Thoracic aorta (tissue), 2 donors: ENCODE measurements around the gene PARVB. TPM values are rescaled to one million over a fixed set of nuclear protein-coding genes. Genes with fewer than 3 reads are reported as not detected.

ENCODE experiments used
- ATAC-seq: fragments of 150-250 bp; one replicate; pipeline ENCODE4 v1.8.0; 2017; ENCODE audit warnings: low read depth; ENCODE audit not compliant: insufficient number of reproducible peaks, low FRiP score
- DNase-seq: peaks from one replicate; pipeline ENCODE4 v3.0.0-alpha.2; 2020; ENCODE audit warnings: low spot score
- H3K27ac ChIP-seq, 2 donors: fragments of 200-600 bp; sonication (generic); 1 replicate in 1 of 2; 2 replicates in 1 of 2; pipeline ENCODE4 v1.5.1; 2016; ENCODE audit warnings: mild to moderate bottlenecking in 2 of 2, moderate library complexity in 2 of 2
- H3K27me3 ChIP-seq: fragments of 200-600 bp; sonication (generic); replicated peaks from 2 replicates; pipeline ENCODE4 v1.6.0; 2016; ENCODE audit warnings: mild to moderate bottlenecking; ENCODE audit not compliant: insufficient read depth
- H3K36me3 ChIP-seq: fragments of 200-600 bp; sonication (generic); one replicate; pipeline ENCODE4 v1.5.1; 2016
- H3K4me1 ChIP-seq, 2 donors: fragments of 200-600 bp; sonication (generic); 1 replicate in 1 of 2; 2 replicates in 1 of 2; pipeline versions ENCODE4 v1.5.1 to v1.6.0; 2016; ENCODE audit warnings: low read depth in 2 of 2, mild to moderate bottlenecking in 1 of 2; ENCODE audit not compliant: control insufficient read depth in 1 of 2
- H3K4me3 ChIP-seq: fragments of 200-600 bp; sonication (generic); 2 replicates; pipeline ENCODE4 v1.5.1; 2016; ENCODE audit warnings: mild to moderate bottlenecking
- H3K9me3 ChIP-seq: fragments of 200-600 bp; sonication (generic); 2 replicates; pipeline ENCODE4 v1.5.1; 2016
- total RNA-seq, 2 donors: library from RNA; depleted of rRNA; stranded (reverse); fragments of >200 nt; gene quantifications; one replicate each; pipeline versions ENCODE4 v1.1.0 to v1.2.3, GENCODE V29; 2016
- TF ChIP-seq, protein P1 (sequence below): fragments of 200-600 bp; sonication (generic); IDR thresholded peaks from one replicate; pipeline ENCODE4 v1.5.1; 2019; ENCODE audit warnings: antibody characterized with exemption

The PARVB gene
- total RNA-seq, 2 donors from 2014 or later = 15.3 to 17.2 TPM

DNA sequence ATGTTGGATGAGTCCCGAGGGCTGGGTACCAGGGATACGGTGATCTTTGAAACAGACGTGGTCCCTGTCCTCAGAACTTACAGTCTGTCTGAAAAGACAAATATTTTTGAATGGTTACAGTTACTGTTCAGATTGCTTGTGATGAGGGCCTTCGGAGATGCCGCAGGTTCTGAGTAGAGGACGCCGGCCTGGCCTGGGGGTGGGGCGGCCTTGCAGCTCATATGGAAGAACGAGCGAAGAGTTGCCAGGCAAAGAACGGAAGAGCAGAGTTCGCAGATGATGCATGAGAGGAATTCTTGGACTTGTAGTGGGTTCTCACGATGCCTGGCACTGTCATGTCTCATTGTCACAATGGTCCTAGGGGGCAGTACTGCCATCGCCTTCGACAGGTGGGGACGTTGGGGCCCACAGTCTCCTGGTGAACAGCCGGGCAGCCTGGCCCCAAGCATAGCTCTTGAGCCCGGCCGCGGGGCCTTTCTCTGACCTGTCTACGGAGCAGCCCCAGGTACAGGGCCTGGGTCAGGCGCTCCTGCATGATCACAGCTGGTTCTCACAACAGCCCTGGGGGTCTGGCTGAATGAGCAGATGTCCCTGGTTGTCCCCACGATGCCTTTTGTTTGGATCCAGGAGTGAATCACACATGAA lies 95.7 kb downstream of the PARVB start:
- no peak for DNase-seq
- Histone ChIP-seq H3K4me1 (no peaks in the 10 kb centered on the region), H3K27ac (no peak overlapping the region), H3K36me3 (no peaks in the 10 kb centered on the region), H3K27me3 (no peaks in the 10 kb centered on the region), H3K4me3 (no peak overlapping the region), H3K9me3 (no peaks in the 10 kb centered on the region)
- ATAC-seq = no peak
- TF ChIP-seq, protein P1, sequence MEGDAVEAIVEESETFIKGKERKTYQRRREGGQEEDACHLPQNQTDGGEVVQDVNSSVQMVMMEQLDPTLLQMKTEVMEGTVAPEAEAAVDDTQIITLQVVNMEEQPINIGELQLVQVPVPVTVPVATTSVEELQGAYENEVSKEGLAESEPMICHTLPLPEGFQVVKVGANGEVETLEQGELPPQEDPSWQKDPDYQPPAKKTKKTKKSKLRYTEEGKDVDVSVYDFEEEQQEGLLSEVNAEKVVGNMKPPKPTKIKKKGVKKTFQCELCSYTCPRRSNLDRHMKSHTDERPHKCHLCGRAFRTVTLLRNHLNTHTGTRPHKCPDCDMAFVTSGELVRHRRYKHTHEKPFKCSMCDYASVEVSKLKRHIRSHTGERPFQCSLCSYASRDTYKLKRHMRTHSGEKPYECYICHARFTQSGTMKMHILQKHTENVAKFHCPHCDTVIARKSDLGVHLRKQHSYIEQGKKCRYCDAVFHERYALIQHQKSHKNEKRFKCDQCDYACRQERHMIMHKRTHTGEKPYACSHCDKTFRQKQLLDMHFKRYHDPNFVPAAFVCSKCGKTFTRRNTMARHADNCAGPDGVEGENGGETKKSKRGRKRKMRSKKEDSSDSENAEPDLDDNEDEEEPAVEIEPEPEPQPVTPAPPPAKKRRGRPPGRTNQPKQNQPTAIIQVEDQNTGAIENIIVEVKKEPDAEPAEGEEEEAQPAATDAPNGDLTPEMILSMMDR = no peak

DNA sequence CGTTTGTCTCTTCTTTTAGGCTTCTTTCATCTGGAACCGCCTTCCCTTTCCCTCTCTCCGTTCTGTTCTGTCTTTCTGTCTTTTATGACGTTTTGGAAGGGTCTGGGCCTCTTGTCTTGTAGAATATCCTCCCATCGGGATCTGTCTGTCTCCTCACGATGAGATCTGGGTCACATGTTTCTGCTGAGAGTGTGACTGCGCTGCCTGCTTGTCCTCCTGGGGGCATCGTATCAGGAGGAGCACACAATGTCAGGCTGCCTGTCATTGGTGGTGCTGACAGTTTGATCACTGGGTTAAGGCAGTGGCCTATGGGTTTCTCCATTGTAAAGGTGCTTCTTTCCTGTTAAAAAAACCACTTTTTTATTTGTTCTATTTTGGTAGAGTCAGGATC lies 96.2 kb downstream of the PARVB start:
- Histone ChIP-seq H3K4me3 (no peak overlapping the region), H3K36me3 (no peaks in the 10 kb centered on the region), H3K27me3 (no peaks in the 10 kb centered on the region), H3K9me3 (no peaks in the 10 kb centered on the region), H3K4me1 (no peaks in the 10 kb centered on the region), H3K27ac (no peak overlapping the region)
- DNase-seq = no peak
- no peak for ATAC-seq
- TF ChIP-seq, protein P1 = no peak

DNA sequence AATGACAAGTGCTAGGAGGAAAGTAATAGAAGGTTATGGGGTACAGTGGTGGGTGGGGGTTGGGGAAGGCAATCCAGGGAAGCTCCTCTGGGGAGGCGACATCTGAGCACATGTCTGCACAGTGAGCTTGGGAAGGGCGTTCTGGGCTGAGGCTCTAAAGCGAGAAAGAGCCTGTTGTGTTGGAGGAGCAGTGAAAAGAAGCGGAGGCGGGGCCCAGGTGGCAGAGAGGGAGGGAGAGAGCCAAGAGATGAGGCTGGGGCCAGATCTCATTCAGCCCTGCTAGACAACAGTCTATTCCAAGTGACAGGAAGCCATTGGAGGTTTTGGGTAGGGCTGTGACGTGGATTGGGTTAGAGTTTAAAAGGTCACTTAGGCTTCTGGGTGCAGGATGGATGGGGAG lies 101.3 kb downstream of the PARVB start:
- no peaks in the 10 kb centered on the region for H3K36me3 ChIP-seq
- H3K27me3 ChIP-seq = no peaks in the 10 kb centered on the region
- ATAC-seq (no peak), DNase-seq (no peak)
- H3K9me3 ChIP-seq = peaks cover 6% of the 10 kb centered on the region
- no peak overlapping the region for H3K27ac ChIP-seq
- no peaks in the 10 kb centered on the region for H3K4me1 ChIP-seq
- TF ChIP-seq, protein P1 = no peak
- no peak overlapping the region for H3K4me3 ChIP-seq

DNA sequence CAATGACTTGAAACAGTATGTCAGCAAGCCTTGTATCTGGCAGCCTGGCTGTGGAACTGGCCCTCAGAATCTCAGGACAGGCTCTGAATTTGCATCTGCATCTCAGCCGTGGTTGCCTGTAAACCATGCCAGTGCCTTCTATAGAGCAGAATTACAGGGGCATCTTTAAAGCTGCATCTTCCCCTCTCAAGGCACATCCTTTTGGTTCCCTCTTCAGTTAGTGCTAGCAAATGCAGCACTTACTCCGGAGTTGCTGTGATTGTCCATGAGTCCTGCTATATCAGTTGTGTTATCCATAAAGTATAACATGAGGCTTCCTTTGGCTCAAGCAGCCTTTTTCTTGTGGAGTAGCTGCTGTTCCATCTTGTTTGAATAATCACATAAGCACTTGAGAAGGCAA lies 102.7 kb downstream of the PARVB start:
- TF ChIP-seq, protein P1 = no peak
- no peaks in the 10 kb centered on the region for H3K27me3 ChIP-seq
- no peak for DNase-seq

DNA sequence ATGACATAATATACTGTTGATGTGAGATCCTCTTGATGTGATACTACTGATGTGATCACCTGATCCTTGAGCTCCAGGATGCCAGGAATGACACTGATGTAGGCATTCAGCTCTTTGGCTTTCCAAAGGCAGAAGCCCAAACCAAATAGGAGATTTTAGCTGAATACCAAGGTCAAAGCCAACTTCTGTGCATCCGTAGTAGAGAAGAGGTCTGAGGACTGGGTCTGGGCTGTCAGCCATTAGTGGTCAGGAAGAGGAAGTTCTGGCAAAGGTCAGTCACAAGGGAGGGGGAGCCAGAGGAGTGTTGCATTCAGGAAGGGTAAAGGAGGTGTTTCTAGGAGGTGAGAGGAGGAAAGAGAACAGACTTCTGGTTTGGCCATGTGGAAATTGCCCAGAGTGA lies 103.3 kb downstream of the PARVB start:
- DNase-seq = no peak
- H3K4me1 ChIP-seq = no peaks in the 10 kb centered on the region
- H3K27ac ChIP-seq = no peak overlapping the region
- no peak overlapping the region for H3K4me3 ChIP-seq
- no peaks in the 10 kb centered on the region for H3K27me3 ChIP-seq
- TF ChIP-seq, protein P1 = no peak
- no peak for ATAC-seq
- peaks cover 6% of the 10 kb centered on the region for H3K9me3 ChIP-seq
- no peaks in the 10 kb centered on the region for H3K36me3 ChIP-seq

More for the DNA sequence above, 102.7 kb downstream of the PARVB start:
- no peaks in the 10 kb centered on the region for H3K36me3 ChIP-seq
- H3K4me3 ChIP-seq = no peak overlapping the region
- H3K4me1 ChIP-seq = no peaks in the 10 kb centered on the region
- peaks cover 6% of the 10 kb centered on the region for H3K9me3 ChIP-seq
- H3K27ac ChIP-seq = no peak overlapping the region
- no peak for ATAC-seq
